ENCODE results near the gene SLC38A11.

Gene SLC38A11

GRCh38 chr2:164915566-164915965 lies 39.8 kb downstream of the SLC38A11 start:
- DNase-seq (ENCODE audit: low read depth) = no peak

- peak; percentile 66 for DNase-seq (ENCODE audit: low read depth)
Observed at GRCh38 chr2:164913640-164914350, 41.5 kb downstream of the SLC38A11 start.

DNA sequence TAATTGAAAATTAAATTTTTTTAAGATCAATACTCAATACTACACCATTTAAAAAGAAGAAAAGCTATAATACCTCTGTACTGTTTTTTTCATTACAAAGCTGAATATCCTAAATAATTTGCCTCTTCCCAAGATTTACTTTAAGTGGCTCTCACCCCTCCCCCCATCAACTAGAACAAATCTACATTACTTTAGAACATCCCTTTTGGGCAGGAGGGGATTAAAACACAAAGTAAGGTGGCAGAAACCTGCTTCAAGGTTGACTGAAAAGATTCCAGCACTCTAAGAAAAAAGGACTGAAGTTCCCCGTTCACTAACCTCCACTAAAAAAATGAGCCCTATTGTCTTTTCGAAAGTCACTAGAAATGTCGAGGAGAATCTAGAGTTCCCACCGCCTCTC lies 42.3 kb downstream of the SLC38A11 start:
- DNase-seq (ENCODE audit: low read depth) = no peak

- DNase-seq (ENCODE audit: low read depth) = no peak
Observed at GRCh38 chr2:164911832-164912231, 43.5 kb downstream of the SLC38A11 start.

DNA sequence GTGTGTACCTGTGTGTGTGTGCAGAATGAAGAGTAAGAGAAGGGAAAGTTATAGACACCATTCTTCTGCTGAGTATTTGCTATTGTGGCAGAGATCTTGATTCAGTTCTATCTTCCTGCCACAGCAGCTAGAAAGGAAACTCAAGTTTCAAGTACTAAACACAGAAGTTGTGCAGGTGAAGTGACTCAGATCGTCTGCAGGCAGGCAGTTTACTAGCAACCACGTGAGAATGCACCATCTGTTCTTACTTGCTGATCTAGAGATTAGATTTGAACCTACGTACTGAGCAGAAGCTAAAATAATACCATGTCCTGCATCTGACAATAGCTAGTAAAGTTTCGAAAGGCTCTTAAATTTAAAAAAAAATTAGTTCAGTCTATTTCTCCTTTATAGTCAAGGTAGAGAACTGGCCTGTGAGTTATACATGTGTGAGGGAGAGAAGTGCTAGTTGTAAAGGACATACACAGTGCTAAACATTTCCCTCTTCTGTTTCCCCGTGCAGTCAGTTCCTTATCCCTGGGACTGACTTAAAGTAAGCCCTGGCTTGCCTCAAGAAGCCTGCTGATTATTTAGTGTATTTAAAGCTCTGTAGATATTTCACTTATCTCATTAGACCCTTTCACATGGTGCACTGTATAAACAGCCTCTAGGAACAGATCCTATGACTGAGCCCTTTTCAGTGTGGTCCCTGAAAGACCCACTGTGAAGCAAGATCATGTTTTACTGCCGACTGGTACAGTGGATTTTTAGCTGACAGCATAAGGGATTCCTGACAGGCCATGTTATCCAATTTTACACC lies 45.0 kb downstream of the SLC38A11 start:
- DNase-seq (ENCODE audit: low read depth) = peak; percentile 95

DNA sequence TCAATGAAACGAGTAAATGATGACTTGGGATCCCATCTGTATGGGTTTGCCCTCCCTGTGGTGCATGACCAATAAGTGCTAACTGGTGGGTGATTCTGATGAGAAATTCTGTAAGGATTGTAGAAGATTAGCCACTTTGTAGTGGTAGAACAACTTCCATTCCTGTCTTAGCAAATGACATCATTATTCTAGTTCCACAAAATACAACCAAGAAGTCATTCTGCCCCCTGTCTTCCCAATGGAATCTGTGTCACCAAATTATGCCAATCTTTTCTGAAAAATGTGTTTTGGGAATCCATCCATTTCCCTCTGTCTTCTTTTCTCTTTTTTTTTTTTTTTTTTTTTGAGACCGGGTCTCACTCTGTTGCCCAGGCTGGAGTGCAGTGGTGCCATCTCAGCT lies 48.4 kb downstream of the SLC38A11 start:
- no peak for DNase-seq (ENCODE audit: low read depth)

GRCh38 chr2:164905307-164905706 lies 50.0 kb downstream of the SLC38A11 start:
- no peak for DNase-seq (ENCODE audit: low read depth)

GRCh38 chr2:164903951-164904350 lies 51.4 kb downstream of the SLC38A11 start:
- no peak for DNase-seq (ENCODE audit: low read depth)

DNA sequence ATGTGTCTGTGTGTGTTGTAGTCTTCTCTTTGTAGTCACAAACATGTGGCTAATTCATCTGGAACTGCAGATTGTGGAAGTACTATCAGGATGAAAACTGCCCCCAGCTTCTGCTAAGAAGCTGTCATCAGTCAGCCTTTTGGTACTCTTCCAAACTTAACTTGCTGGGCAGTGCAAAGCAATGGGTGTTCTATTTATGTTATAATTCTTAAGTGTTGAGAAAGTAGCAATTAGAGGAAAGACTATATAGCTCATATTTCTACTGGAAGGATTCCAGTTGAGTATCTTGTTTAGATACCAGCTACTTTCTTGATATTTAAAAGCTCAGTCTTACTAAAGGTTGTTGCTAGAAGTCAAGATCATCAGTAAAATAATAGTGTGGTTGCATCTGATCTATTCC lies 52.1 kb downstream of the SLC38A11 start:
- DNase-seq (ENCODE audit: low read depth) = peak; percentile 89

DNA sequence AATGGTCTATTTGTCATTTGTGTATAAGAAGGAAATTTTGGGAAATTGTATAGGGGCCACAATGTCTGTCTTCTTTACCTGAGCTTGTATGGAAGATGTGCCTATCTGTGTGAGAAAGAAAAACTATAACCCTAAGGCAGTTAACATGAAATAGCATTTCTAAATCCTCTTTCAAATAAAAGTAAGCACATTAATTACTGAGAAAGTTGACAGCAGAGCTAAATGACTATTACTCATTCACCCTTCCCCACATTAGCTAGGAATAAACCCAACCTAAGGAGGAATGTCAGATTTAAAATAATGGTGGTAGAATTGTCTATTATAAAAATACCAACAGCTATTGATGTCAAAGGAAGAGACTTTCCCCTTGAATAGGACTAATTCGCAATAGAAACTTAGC lies 56.2 kb downstream of the SLC38A11 start:
- no peak for DNase-seq (ENCODE audit: low read depth)

DNA sequence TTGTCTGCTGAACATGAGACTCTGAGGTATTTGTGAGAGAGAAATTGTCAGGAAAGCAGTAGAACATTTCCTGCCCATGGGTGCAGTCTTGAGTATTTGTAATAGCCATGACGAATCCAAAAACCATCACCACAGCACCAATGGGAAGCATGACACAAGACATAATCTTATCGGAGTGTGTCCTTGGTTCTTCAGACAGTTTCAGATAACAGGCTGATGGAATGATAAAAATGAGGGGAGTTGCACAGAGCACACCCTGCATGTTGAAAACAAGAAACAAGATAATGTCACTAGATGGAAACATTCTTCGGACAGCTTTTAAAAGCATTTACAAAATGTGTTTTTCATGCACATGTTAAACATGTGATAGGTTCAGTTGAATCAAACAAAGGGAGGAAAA lies 56.9 kb downstream of the SLC38A11 start:
- DNase-seq (ENCODE audit: low read depth) = peak; percentile 99

- DNase-seq (ENCODE audit: low read depth) = no peak
Observed at GRCh38 chr2:164897469-164898260, 57.7 kb downstream of the SLC38A11 start.

DNA sequence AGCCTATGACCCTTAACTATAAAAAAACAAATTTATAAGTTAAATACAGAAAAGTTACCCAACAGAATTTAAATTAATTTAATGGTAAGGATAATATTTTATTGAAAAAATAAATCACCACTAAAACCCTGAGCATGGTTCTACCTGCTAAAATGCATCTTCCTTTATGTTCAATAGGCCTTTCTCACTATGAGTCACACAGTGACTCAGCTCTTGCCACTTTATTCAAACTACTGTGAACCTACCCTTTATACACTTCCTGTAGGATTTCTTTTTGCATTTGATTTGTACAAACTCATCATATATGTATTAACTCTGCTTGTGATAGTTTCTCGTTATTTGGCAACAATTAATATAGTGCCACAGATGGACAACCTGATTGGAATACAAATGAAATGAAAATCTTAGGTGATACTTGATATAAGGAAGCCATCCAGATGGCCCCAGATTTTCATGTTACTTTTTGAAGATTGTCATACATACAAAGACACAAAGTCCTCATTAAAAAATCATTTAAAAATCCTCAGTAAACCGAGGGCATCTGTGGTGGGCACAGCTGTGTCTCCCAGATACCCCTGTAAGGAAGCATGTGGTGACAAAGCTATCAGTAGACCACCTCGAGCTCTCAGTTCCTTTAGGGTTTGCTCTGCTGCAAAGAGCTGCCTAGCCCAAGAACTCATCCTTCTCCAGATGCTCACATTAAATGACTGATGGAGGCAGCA lies 58.5 kb downstream of the SLC38A11 start:
- peak; percentile 85 for DNase-seq (ENCODE audit: low read depth)

DNA sequence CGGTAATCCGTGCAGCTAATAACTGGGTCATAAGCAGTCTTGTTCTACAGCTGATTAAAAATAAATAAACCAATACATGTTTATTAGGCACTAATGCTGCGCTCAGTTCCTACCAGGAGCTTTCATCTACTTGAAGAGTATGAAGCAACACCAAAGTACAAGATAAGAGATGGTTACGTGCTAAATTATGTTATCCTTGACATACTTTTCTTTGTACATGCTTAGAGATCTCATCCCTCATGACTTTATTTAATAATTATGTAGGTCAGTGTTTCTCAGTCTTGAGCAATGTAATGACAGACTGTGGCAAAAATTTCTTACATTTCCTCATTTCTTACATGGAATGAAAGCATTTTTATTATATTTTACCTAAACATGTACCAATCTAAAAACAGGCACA lies 59.1 kb downstream of the SLC38A11 start:
- DNase-seq (ENCODE audit: low read depth) = peak; percentile 92

DNA sequence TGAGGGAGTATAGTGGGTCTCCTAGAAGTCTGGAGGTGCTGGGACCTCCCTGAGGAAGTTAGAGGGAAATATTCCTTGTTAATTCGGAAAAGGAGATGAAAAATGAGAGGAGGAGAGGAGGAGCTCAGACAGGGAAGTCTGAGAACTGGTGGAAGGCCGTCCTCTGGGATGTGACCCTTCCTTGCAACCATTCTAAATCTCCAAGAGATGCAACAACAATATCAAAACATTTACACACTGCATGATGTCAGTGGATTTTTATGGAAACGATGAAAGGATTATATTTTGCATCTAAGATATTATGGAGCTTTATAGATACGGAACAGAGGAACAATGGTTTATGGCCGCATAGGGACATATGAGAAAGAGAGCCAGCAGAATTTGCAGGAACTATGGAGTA lies 63.9 kb downstream of the SLC38A11 start:
- no peak for DNase-seq (ENCODE audit: low read depth)

DNA sequence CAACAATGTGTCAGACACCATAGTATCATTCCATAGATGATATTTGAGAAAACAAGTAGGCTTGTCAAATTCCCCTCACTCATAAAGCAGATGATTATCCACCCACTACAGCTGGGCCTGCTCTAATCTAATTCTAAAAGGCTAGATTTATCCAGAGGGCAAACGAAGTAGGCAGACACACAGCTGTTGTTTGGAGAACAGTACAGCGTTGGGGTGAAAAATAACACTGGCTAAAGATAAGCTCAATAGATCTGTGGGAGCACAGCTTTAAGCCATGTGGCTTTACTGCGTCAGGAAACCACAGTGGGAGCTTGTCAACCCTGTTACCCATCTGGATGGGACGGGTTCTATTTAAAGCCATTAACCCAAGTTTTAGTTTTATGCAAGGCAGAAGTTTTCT lies 64.8 kb downstream of the SLC38A11 start:
- DNase-seq (ENCODE audit: low read depth) = peak; percentile 61

DNA sequence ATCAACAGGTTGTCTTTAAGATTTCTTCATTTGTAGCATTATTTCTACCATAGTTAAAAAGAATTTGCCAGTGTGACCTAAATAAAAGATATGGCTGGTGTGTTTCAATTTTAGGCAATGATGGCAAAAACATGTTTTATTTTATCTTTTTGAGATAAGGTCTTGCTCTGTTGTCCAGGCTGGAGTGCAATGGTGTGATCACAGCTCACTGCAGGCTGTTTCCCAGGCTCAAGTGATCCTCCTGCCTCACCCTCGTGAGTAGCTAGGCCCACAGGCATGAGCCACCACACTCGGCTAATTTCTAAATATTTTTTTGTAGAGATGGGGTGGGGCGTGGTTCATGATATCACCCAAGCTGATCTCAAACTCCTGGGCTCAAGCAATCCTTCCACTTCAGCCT lies 66.7 kb downstream of the SLC38A11 start:
- no peak for DNase-seq (ENCODE audit: low read depth)

- DNase-seq (ENCODE audit: low read depth) = no peak
Observed at GRCh38 chr2:164887434-164888144, 67.7 kb downstream of the SLC38A11 start.

- peak; percentile 70 for DNase-seq (ENCODE audit: low read depth)
Observed at GRCh38 chr2:164882276-164882675, 73.0 kb downstream of the SLC38A11 start.

- DNase-seq (ENCODE audit: low read depth) = no peak
Observed at GRCh38 chr2:164881524-164881923, 73.8 kb downstream of the SLC38A11 start.

DNA sequence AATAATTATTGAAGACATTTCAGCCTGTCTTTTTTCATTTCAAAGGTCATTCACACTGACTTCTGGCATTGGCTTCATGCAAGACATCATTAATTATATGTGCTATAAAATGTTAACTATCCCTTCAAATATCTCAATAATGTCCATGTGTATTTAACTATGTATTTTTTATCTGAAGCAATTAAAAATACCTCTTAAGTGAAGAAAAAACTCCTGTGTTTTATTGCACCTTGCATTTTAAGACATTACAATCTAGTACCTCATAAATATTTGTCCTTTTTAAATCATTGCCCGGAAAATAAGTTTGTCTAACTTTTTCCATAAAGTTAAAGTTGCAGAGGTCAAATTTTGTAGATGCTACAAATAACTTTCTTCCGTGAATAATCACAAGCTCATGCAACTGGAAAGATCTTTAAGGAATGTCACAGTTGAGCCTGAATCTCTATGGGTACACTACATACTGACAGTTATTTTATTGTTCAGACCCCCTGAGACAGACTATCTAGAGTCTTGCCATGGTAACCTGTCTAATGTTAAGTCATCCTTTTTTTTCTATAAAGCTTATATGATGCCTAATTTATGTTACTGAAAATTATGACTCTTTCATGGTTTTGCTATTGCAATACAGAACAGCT lies 75.3 kb downstream of the SLC38A11 start:
- peak; percentile 22 for DNase-seq (ENCODE audit: low read depth)

All from iris pigment epithelial cell (primary cell).